HG03039 (cell line): ENCODE results near the gene ABI2.
"Not testable (repeated sequence)": the region's sequence is repeated elsewhere in the genome, so short reads cannot be mapped to it uniquely, and the experiment has no call there.

Source experiments
- ATAC-seq: cut with Tn5 transposase; IDR thresholded peaks from one replicate; pipeline ENCODE4 v1.9.1; 2021; ENCODE audit warnings: mild to moderate bottlenecking, moderate library complexity; ENCODE audit not compliant: unreplicated experiment

Gene ABI2

GRCh38 chr2:203413796-203414195, 85.6 kb downstream of the ABI2 start:
- ATAC-seq = no peak

GRCh38 chr2:203418271-203418670, 90.1 kb downstream of the ABI2 start:
- no peak for ATAC-seq

- ATAC-seq = no peak
Observed at GRCh38 chr2:203427061-203427460, 98.9 kb downstream of the ABI2 start.

GRCh38 chr2:203429643-203430042, 101.4 kb downstream of the ABI2 start:
- not testable (repeated sequence) for ATAC-seq

GRCh38 chr2:203431391-203432185, 103.4 kb downstream of the ABI2 start:
- ATAC-seq = no peak

GRCh38 chr2:203432811-203433210, 104.6 kb downstream of the ABI2 start:
- no peak for ATAC-seq

- no peak for ATAC-seq
Observed at GRCh38 chr2:203436496-203436895, 108.3 kb downstream of the ABI2 start.

GRCh38 chr2:203437511-203437910, 109.3 kb downstream of the ABI2 start:
- no peak for ATAC-seq

GRCh38 chr2:203438528-203438927, 110.3 kb downstream of the ABI2 start:
- ATAC-seq = no peak

- ATAC-seq = no peak
Observed at GRCh38 chr2:203440671-203441070, 112.5 kb downstream of the ABI2 start.

GRCh38 chr2:203441463-203441862, 113.3 kb downstream of the ABI2 start:
- ATAC-seq = no peak

- no peak for ATAC-seq
Observed at GRCh38 chr2:203442463-203442862, 114.3 kb downstream of the ABI2 start.

GRCh38 chr2:203444738-203445137, 116.5 kb downstream of the ABI2 start:
- ATAC-seq = no peak

GRCh38 chr2:203446071-203446481, 117.9 kb downstream of the ABI2 start:
- no peak for ATAC-seq

- ATAC-seq = no peak
Observed at GRCh38 chr2:203446780-203447179, 118.6 kb downstream of the ABI2 start.

GRCh38 chr2:203450561-203450960, 122.4 kb downstream of the ABI2 start:
- no peak for ATAC-seq

- no peak for ATAC-seq
Observed at GRCh38 chr2:203451011-203451410, 122.8 kb downstream of the ABI2 start.

GRCh38 chr2:203451689-203452088, 123.5 kb downstream of the ABI2 start:
- no peak for ATAC-seq

- no peak for ATAC-seq
Observed at GRCh38 chr2:203453858-203454451, 125.8 kb downstream of the ABI2 start.

GRCh38 chr2:203455209-203455608, 127.0 kb downstream of the ABI2 start:
- no peak for ATAC-seq

GRCh38 chr2:203461746-203462145, 133.6 kb downstream of the ABI2 start:
- no peak for ATAC-seq

GRCh38 chr2:203462308-203462707, 134.1 kb downstream of the ABI2 start:
- ATAC-seq = no peak
